Naive thymus-derived CD4-positive, alpha-beta T cell (primary cell): ENCODE measurements around the gene TESK1. TPM values are rescaled to one million over a fixed set of nuclear protein-coding genes. Genes with fewer than 3 reads are reported as not detected.
"Not testable (repeated sequence)": the region's sequence is repeated elsewhere in the genome, so short reads cannot be mapped to it uniquely, and the experiment has no call there.

ENCODE experiments used
- ATAC-seq: fragments of 150-1000 bp; cut with Tn5 transposase; 2 replicates; pipeline ENCODE4 v1.10.0; 2021; ENCODE audit warnings: mild to moderate bottlenecking, moderate library complexity
- CTCF ChIA-PET: fragments of 350-600 bp; sonication (Branson Sonifier 250); formaldehyde crosslinking; loops from one replicate; lab custom pipeline; 2021; ENCODE audit warnings: antibody characterized with exemption; lab: Charles Lee
- POLR2A ChIA-PET: fragments of 350-600 bp; sonication (Branson Sonifier 250); formaldehyde crosslinking; loops from one replicate; lab custom pipeline; 2021; ENCODE audit warnings: antibody characterized with exemption, inconsistent platforms; lab: Charles Lee
- DNase-seq, 9 donors: peaks; one replicate each; pipeline versions ENCODE4 v3.0.0 to v3.0.0-alpha.2; 2020 to 2022; ENCODE audit warnings: mixed read lengths in 1 of 9
- H3K27ac ChIP-seq: one replicate; pipeline ENCODE4 v1.7.0; 2013; ENCODE audit warnings: mild to moderate bottlenecking, low read depth, low read length, moderate library complexity
- H3K27me3 ChIP-seq, 2 donors: one replicate each; pipeline ENCODE4 v1.7.0; 2013; ENCODE audit warnings: low read length in 2 of 2, mild to moderate bottlenecking in 2 of 2, moderate library complexity in 2 of 2; ENCODE audit not compliant: control insufficient read depth in 2 of 2, insufficient read depth in 2 of 2
- H3K36me3 ChIP-seq, 3 experiments: 1 replicate in 2 of 3; 2 replicates in 1 of 3; pipeline ENCODE4 v1.7.0; 2013; ENCODE audit warnings: low read length in 3 of 3, mild to moderate bottlenecking in 3 of 3, moderate library complexity in 1 of 3; ENCODE audit not compliant: insufficient read depth in 3 of 3, control insufficient read depth in 2 of 3
- H3K4me1 ChIP-seq, 2 donors: one replicate each; pipeline ENCODE4 v1.7.0; 2013; ENCODE audit warnings: low read length in 2 of 2, mild to moderate bottlenecking in 2 of 2, moderate library complexity in 1 of 2; ENCODE audit not compliant: control insufficient read depth in 2 of 2, insufficient read depth in 2 of 2
- H3K4me3 ChIP-seq: 2 replicates; pipeline ENCODE4 v1.7.0; 2013; ENCODE audit warnings: mild to moderate bottlenecking, low read length
- H3K9me3 ChIP-seq, 3 experiments: 1 replicate in 2 of 3; 2 replicates in 1 of 3; pipeline ENCODE4 v1.7.0; 2013; ENCODE audit warnings: low read length in 3 of 3; ENCODE audit not compliant: control insufficient read depth in 2 of 3
- H3K27ac Mint-ChIP-seq, 9 donors: one replicate each; pipeline ENCODE4 v1.8.0; 2020 to 2022; ENCODE audit warnings: mixed read lengths in 9 of 9, mild to moderate bottlenecking in 8 of 9, moderate library complexity in 5 of 9, inconsistent platforms in 2 of 9
- H3K27me3 Mint-ChIP-seq, 5 donors: one replicate each; pipeline ENCODE4 v1.8.0; 2021 to 2022; ENCODE audit warnings: mixed read lengths in 5 of 5, mild to moderate bottlenecking in 1 of 5
- H3K36me3 Mint-ChIP-seq, 5 donors: one replicate each; pipeline ENCODE4 v1.8.0; 2020 to 2022; ENCODE audit warnings: mixed read lengths in 5 of 5, mild to moderate bottlenecking in 3 of 5, inconsistent platforms in 1 of 5
- H3K4me1 Mint-ChIP-seq, 7 donors: one replicate each; pipeline ENCODE4 v1.8.0; 2020 to 2022; ENCODE audit warnings: mixed read lengths in 7 of 7, mild to moderate bottlenecking in 3 of 7, inconsistent platforms in 1 of 7
- H3K4me3 Mint-ChIP-seq, 10 donors: one replicate each; pipeline ENCODE4 v1.8.0; 2020 to 2022; ENCODE audit warnings: mild to moderate bottlenecking in 10 of 10, mixed read lengths in 10 of 10, moderate library complexity in 6 of 10, inconsistent platforms in 2 of 10
- H3K9me3 Mint-ChIP-seq, 11 donors: one replicate each; pipeline ENCODE4 v1.8.0; 2020 to 2022; ENCODE audit warnings: mixed read lengths in 11 of 11, mild to moderate bottlenecking in 4 of 11, inconsistent platforms in 1 of 11, moderate library complexity in 1 of 11
- intact Hi-C, 2 donors: fragments of 100-400 bp; cut with micrococcal nuclease; formaldehyde crosslinking; loops; one replicate each; pipeline ENCODE4 v1.15.1; 2023
- polyA plus RNA-seq, 2 donors: library from polyadenylated mRNA; unstranded; fragments of 300-500 nt; fragmentation: Illumina TruSeq; gene quantifications; one replicate each; pipeline ENCODE4 v1.2.3, GENCODE V29; 2021
- total RNA-seq, 6 experiments: library from RNA in 5 of 6; stranded (reverse) in 5 of 6; gene quantifications; 1 replicate in 5 of 6; 2 replicates in 1 of 6; pipeline ENCODE4 v1.2.3 and lab custom pipeline; 2021 to 2026

Gene TESK1
- total and polyA plus RNA-seq, 7 experiments from 2014 or later: 3.5 to 45.5 (median 32.9) TPM

- DNase-seq, H3K27me3 Mint-ChIP-seq, H3K27me3 ChIP-seq, H3K9me3 ChIP-seq, H3K27ac ChIP-seq, intact Hi-C loops, H3K4me3 ChIP-seq, ATAC-seq, H3K36me3 ChIP-seq, H3K9me3 Mint-ChIP-seq: not testable (repeated sequence)
- Mint-ChIP-seq H3K4me3 (peak overlapping the region in 2 of 10 donors; percentile 19 to 29), H3K27ac (peak overlapping the region in 3 of 9 donors; percentile 51 to 65 (median 56)), H3K36me3 (peaks cover 3 to 40% (median 5%) of the 10 kb centered on the region in 5 donors), H3K4me1 (peaks cover 51 to 84% (median 73%) of the 10 kb centered on the region in 7 donors)
- H3K4me1 ChIP-seq: peaks cover 22 to 46% of the 10 kb centered on the region in 2 donors
- POLR2A ChIA-PET: interaction anchor here (1.1 to 2.5 kb wide), 4 partner anchors 10 to 36 kb away, joined by 3 to 14 read pairs (median 5); partner anchors contain the start of genes CCDC107, RMRP and SIT1
- CTCF ChIA-PET: interaction anchor here (1.4 to 1.6 kb wide), 2 partner anchors 24 to 29 kb away, joined by 5 to 6 read pairs; no protein-coding TSS in a partner anchor
These were observed 35.4 kb downstream of the TESK1 start for GRCh38 chr9:35640431-35640830.

DNA sequence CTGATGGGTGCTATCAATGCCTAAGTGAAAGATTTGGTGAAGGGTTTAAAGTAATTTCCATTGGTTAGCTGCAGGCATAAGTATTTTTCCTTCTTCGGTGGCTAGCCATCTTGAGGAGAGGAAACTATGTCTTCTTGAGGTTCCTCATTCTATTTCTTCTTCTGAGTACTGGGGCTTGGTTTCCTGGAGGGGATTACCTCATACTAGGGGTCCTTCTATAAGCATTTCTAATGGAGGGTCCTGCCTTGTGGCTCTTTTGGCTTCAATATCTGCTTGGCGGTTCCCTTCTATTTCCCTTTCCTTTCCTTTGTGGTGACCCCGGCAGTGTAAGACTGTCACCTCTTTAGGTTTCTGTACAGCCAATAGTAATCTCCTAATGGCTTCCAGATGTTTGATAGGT is 36.4 kb downstream of the TESK1 start:
- POLR2A ChIA-PET, H3K9me3 ChIP-seq, H3K27me3 ChIP-seq, CTCF ChIA-PET, H3K36me3 ChIP-seq, ATAC-seq, H3K27ac ChIP-seq, H3K4me3 ChIP-seq, H3K9me3 Mint-ChIP-seq, H3K27me3 Mint-ChIP-seq, DNase-seq, intact Hi-C loops: not testable (repeated sequence)
- peak overlapping the region in 3 of 9 donors; percentile 62 to 67 (median 65) for H3K27ac Mint-ChIP-seq
- peaks cover 3 to 43% (median 5%) of the 10 kb centered on the region in 5 donors for H3K36me3 Mint-ChIP-seq
- H3K4me3 Mint-ChIP-seq: peak overlapping the region in 3 of 10 donors; percentile 6 to 23 (median 22)
- H3K4me1 ChIP-seq: peaks cover 20 to 38% of the 10 kb centered on the region in 2 donors
- H3K4me1 Mint-ChIP-seq: peaks cover 47 to 82% (median 68%) of the 10 kb centered on the region in 7 donors

DNA sequence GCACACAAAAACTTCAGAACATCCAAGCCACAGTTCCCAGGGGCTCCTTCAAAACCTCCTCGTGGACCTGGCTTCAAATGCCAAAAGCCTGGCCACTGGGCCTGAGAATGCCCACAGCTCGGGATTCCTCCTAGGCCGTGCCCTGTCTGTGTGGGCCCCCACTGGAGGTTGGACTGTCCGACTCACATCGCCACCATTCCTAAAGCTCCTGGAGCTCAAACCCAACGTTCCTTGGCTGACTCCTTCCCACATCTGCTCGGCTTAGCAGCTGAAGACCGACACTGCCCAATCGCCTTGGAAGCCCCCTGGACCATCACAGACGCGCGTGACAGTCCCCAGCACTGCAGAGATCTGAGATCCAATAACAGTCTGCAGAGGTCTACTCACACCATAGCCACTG is 38.0 kb downstream of the TESK1 start:
- H3K9me3 Mint-ChIP-seq: peaks cover 0 to 7% (median 0%) of the 10 kb centered on the region in 11 donors
- ChIA-PET CTCF (interaction anchor here (1.2 kb wide), 1 partner anchor 89 kb away, joined by 3 read pairs; the partner anchor contains the start of gene CREB3), POLR2A (interaction anchor here (1.0 to 10.8 kb wide), 6 partner anchors 14 to 86 kb away, joined by 3 to 264 read pairs (median 4); partner anchors contain the start of genes ARHGEF39, CCDC107, CD72 and RMRP)
- Histone ChIP-seq H3K36me3 (no peaks in the 10 kb centered on the region), H3K4me3 (no peak overlapping the region), H3K27me3 (no peaks in the 10 kb centered on the region), H3K27ac (peak overlapping the region; percentile 32), H3K4me1 (peaks cover 28 to 43% of the 10 kb centered on the region in 2 donors), H3K9me3 (no peaks in the 10 kb centered on the region)
- no peak for DNase-seq
- H3K27ac Mint-ChIP-seq: peak overlapping the region in 6 of 9 donors; percentile 45 to 72 (median 56)
- H3K36me3 Mint-ChIP-seq: peaks cover 3 to 45% (median 5%) of the 10 kb centered on the region in 5 donors
- intact Hi-C loops: no loop called here
- H3K4me1 Mint-ChIP-seq: peaks cover 42 to 81% (median 61%) of the 10 kb centered on the region in 7 donors
- no peak overlapping the region for H3K4me3 Mint-ChIP-seq
- no peaks in the 10 kb centered on the region for H3K27me3 Mint-ChIP-seq
- no peak for ATAC-seq

DNA sequence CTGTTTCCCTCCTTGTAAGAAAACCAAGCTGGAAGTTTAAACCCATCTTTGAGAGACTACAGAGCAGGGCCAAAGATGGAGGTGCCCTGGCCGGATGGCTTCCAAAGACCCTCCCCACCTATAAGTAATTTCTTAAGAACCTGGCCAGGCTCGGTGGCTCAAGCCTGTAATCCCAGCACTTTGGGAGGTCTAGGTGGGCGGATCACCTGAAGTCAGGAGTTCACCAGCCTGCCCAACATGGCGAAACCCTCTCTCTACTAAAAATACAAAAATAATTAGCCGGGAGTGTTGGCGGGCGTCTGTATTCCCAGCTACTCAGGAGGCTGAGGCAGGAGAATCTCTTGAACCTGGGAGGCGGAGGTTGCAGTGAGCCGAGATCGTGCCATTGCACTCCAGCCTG is 40.7 kb downstream of the TESK1 start:
- ChIA-PET POLR2A (interaction anchor here (0.6 to 10.8 kb wide), 18 partner anchors 8 to 1652 kb away, joined by 3 to 264 read pairs (median 6); partner anchors contain the start of genes ARHGEF39, CCDC107, CD72 and CREB3), CTCF (interaction anchor here (0.7 to 9.4 kb wide), 13 partner anchors 13 to 150 kb away, joined by 3 to 118 read pairs (median 6); partner anchors contain the start of genes ARHGEF39, CA9, CCDC107 and CD72)
- peak overlapping the region; percentile 86 to 99 (median 96) for H3K27ac Mint-ChIP-seq
- not testable (repeated sequence) for H3K27me3 ChIP-seq, H3K9me3 ChIP-seq, H3K9me3 Mint-ChIP-seq, H3K27me3 Mint-ChIP-seq, DNase-seq, ATAC-seq, H3K36me3 ChIP-seq
- Histone ChIP-seq H3K27ac (peak overlapping the region; percentile 83), H3K4me3 (peak overlapping the region; percentile 90), H3K4me1 (peaks cover 36 to 41% of the 10 kb centered on the region in 2 donors)
- H3K4me1 Mint-ChIP-seq: peaks cover 34 to 70% (median 48%) of the 10 kb centered on the region in 7 donors
- intact Hi-C loops: loop anchor here (1.0 to 5.0 kb wide), 15 partner anchors 7 to 573 kb away; partner anchors contain the start of genes CREB3 (in 2 of the 2), HINT2 (in 2 of the 2), TLN1 (in 2 of the 2) and ARHGEF39 (in 1 of the 2)
- H3K36me3 Mint-ChIP-seq: peaks cover 0 to 49% (median 3%) of the 10 kb centered on the region in 5 donors
- H3K4me3 Mint-ChIP-seq: peak overlapping the region; percentile 90 to 100 (median 96)

GRCh38 chr9:35646153-35646532 is 41.1 kb downstream of the TESK1 start:
- Histone ChIP-seq H3K27me3 (no peaks in the 10 kb centered on the region), H3K9me3 (no peaks in the 10 kb centered on the region), H3K4me3 (peak overlapping the region; percentile 90), H3K36me3 (no peaks in the 10 kb centered on the region), H3K27ac (peak overlapping the region; percentile 83), H3K4me1 (peaks cover 39 to 45% of the 10 kb centered on the region in 2 donors)
- H3K9me3 Mint-ChIP-seq: peaks cover 0 to 2% (median 0%) of the 10 kb centered on the region in 11 donors
- ChIA-PET POLR2A (interaction anchor here (0.6 to 10.8 kb wide), 18 partner anchors 8 to 1652 kb away, joined by 3 to 264 read pairs (median 6); partner anchors contain the start of genes ARHGEF39, CCDC107, CD72 and CREB3), CTCF (interaction anchor here (0.7 to 9.4 kb wide), 13 partner anchors 13 to 151 kb away, joined by 3 to 118 read pairs (median 4); partner anchors contain the start of genes ARHGEF39, CA9, CCDC107 and CD72)
- H3K27me3 Mint-ChIP-seq: no peaks in the 10 kb centered on the region
- intact Hi-C loops: loop anchor here (1.0 to 5.0 kb wide), 15 partner anchors 8 to 574 kb away; partner anchors contain the start of genes CREB3 (in 2 of the 2), HINT2 (in 2 of the 2), TLN1 (in 2 of the 2) and ARHGEF39 (in 1 of the 2)
- H3K36me3 Mint-ChIP-seq: peaks cover 0 to 45% (median 2%) of the 10 kb centered on the region in 5 donors
- ATAC-seq (no peak), DNase-seq (peak in 5 of 9 donors; percentile 33 to 47 (median 45))
- H3K27ac Mint-ChIP-seq: peak overlapping the region; percentile 86 to 99 (median 96)
- H3K4me3 Mint-ChIP-seq: peak overlapping the region; percentile 90 to 100 (median 96)
- H3K4me1 Mint-ChIP-seq: peaks cover 35 to 70% (median 46%) of the 10 kb centered on the region in 7 donors
